GM12878 (cell line): Measurements from ENCODE around the gene FHOD3. TPM values are rescaled to one million over a fixed set of nuclear protein-coding genes. Genes with fewer than 3 reads are reported as not detected.

Source experiments
- ATF3 ChIP-seq: IDR thresholded peaks from 2 replicates; pipeline ENCODE4 v1.6.1; 2011; ENCODE audit warnings: low read depth, mild to moderate bottlenecking, low read length, moderate library complexity, borderline replicate concordance; ENCODE audit errors: extremely low read depth
- BCL11A ChIP-seq: IDR thresholded peaks from 2 replicates; pipeline ENCODE4 v1.6.1; 2011; ENCODE audit warnings: low read depth, low read length
- CBX3 ChIP-seq: fragments of 200-600 bp; sonication (generic); IDR thresholded peaks from 2 replicates; pipeline ENCODE4 v1.6.1; 2016; ENCODE audit warnings: low read depth, borderline replicate concordance
- CHD4 ChIP-seq: fragments of 200-600 bp; sonication (generic); IDR thresholded peaks from 2 replicates; pipeline ENCODE4 v1.6.1; 2016; ENCODE audit warnings: mild to moderate bottlenecking
- ELK1 ChIP-seq: IDR thresholded peaks from 2 replicates; pipeline ENCODE4 v1.6.1; 2012; ENCODE audit warnings: low read depth, low read length, improper control_type of control experiment
- ESRRA ChIP-seq: IDR thresholded peaks from 2 replicates; pipeline ENCODE4 v1.6.1; 2012; ENCODE audit warnings: mild to moderate bottlenecking, low read length, improper control_type of control experiment
- IKZF2 ChIP-seq, 2 experiments: fragments of 450-650 bp; IDR thresholded peaks; 2 replicates each; pipeline ENCODE4 v1.6.1; 2017; ENCODE audit warnings: mild to moderate bottlenecking in 2 of 2, moderate library complexity in 2 of 2
- MTA2 ChIP-seq: fragments of 450-650 bp; IDR thresholded peaks from 2 replicates; pipeline ENCODE4 v1.6.1; 2016; ENCODE audit warnings: low read depth, mild to moderate bottlenecking, moderate library complexity
- NR2C1 ChIP-seq: fragments of 450-650 bp; IDR thresholded peaks from 2 replicates; pipeline ENCODE4 v1.6.1; 2017; ENCODE audit warnings: antibody characterized with exemption, mild to moderate bottlenecking, moderate library complexity
- POLR2AphosphoS2 ChIP-seq: IDR thresholded peaks from 2 replicates; pipeline ENCODE4 v1.6.1; 2011; ENCODE audit warnings: low read depth, mild to moderate bottlenecking, low read length, improper control_type of control experiment, moderate library complexity
- SIN3A ChIP-seq: IDR thresholded peaks from 2 replicates; pipeline ENCODE4 v1.6.1; 2012; ENCODE audit warnings: low read depth, low read length, improper control_type of control experiment
- STAT3 ChIP-seq: IDR thresholded peaks from 2 replicates; pipeline ENCODE4 v1.6.1; 2011; ENCODE audit warnings: low read depth, low read length, improper control_type of control experiment
- SUPT20H ChIP-seq: IDR thresholded peaks from 2 replicates; pipeline ENCODE4 v1.6.1; 2011; ENCODE audit warnings: low read depth, mild to moderate bottlenecking, low read length, moderate library complexity, borderline replicate concordance; ENCODE audit not compliant: control insufficient read depth
- TBL1XR1 ChIP-seq: IDR thresholded peaks from 2 replicates; pipeline ENCODE4 v1.6.1; 2012; ENCODE audit warnings: low read depth, low read length, improper control_type of control experiment
- YBX1 ChIP-seq: fragments of 450-650 bp; IDR thresholded peaks from 2 replicates; pipeline ENCODE4 v1.6.1; 2016; ENCODE audit warnings: antibody characterized with exemption
- ZBED1 ChIP-seq: IDR thresholded peaks from 2 replicates; pipeline ENCODE4 v1.6.1; 2016; ENCODE audit warnings: borderline replicate concordance
- ZNF217 ChIP-seq: fragments of 450-650 bp; IDR thresholded peaks from 2 replicates; pipeline ENCODE4 v1.6.1; 2017; ENCODE audit warnings: antibody characterized with exemption, mild to moderate bottlenecking
- ZNF687 ChIP-seq: fragments of 450-650 bp; IDR thresholded peaks from 2 replicates; pipeline ENCODE4 v1.6.1; 2017; ENCODE audit warnings: mild to moderate bottlenecking, moderate library complexity
- ZSCAN29 ChIP-seq: fragments of 450-650 bp; IDR thresholded peaks from 2 replicates; pipeline ENCODE4 v1.6.1; 2017; ENCODE audit warnings: mild to moderate bottlenecking, moderate library complexity
- polyA plus RNA-seq, 11 experiments: library from polyadenylated mRNA; depleted of rRNA in 4 of 11; unstranded in 6 of 11; stranded (reverse) in 5 of 11; fragments of >200 nt; fragmentation: Nextera tagmentation in 4 of 11; fragmentation: Illumina TruSeq in 1 of 11; extraction: Ambion mirVana in 4 of 11; extraction: Trizol in 1 of 11; gene quantifications; 1 replicate in 1 of 11; 2 replicates in 10 of 11; pipeline versions ENCODE4 v1.2.1 to v1.2.3, GENCODE V29; 2011 to 2016; ENCODE audit warnings: inconsistent platforms in 2 of 11, missing spikeins in 2 of 11, low read depth in 1 of 11
- total RNA-seq, 4 experiments: library from RNA; depleted of rRNA in 3 of 4; stranded (reverse); fragments of >200 nt in 3 of 4; fragmentation: Illumina TruSeq in 1 of 4; extraction: Trizol in 1 of 4; gene quantifications; 2 replicates each; pipeline versions ENCODE4 v1.2.1 to v1.2.3, GENCODE V29; 2013 to 2021

The FHOD3 gene
- total and polyA plus RNA-seq, 10 of the 15 experiments (the other 5 are each of a cell fraction or from before 2014, with no cell fraction given) = 0.77 to 26.7 (median 10.4) TPM

GRCh38 chr18:36568487-36568886 lies 271.0 kb downstream of the FHOD3 start (continued):
- TF ChIP-seq ESRRA (no peak), CBX3 (no peak), ZSCAN29 (no peak), TBL1XR1 (no peak), ELK1 (no peak), BCL11A (peak; percentile 54), ATF3 (no peak), ZBED1 (no peak), MTA2 (peak; percentile 82), NR2C1 (peak; percentile 30; the same call in 1 of the 2 replicates), ZNF687 (peak; percentile 67; the same call in 1 of the 2 replicates), IKZF2 (IDR thresholded peaks at IDR 0.05) (peak; percentile 26 to 27; a peak in 2 of 4 replicates), SIN3A (no peak), SUPT20H (no peak), ZNF217 (0 out of 2 replicates have a peak, but pooled peaks have one; percentile 49), YBX1 (no peak), STAT3 (no peak), CHD4 (no peak), POLR2AphosphoS2 (no peak)
